Stimulated activated naive CD4-positive, alpha-beta T cell treated with Interleukin-2 at 50 U/mL for 16 hours (primary cell): ENCODE data around the gene PPWD1.
A peak's percentile ranks its signal among the peaks of the same experiment; 100 is the strongest.

Source experiments
- DNase-seq: peaks from one replicate; lab custom pipeline; 2025; lab: John Stamatoyannopoulos, UW

The PPWD1 gene

GRCh38 chr5:65624025-65624570 lies 61.0 kb downstream of the PPWD1 start, which contains the start of gene TRIM23:
TSS of gene TRIM23 (minus strand) at chr5:65624333. CDS start at chr5:65624274, 59 bp downstream.
- peak; percentile 90 for DNase-seq

- DNase-seq, result peak; percentile 85
These were observed 61.8 kb downstream of the PPWD1 start, which contains the start of the genes SHLD3 and TRAPPC13 for GRCh38 chr5:65624571-65625555. TSS of gene SHLD3 (plus strand) at chr5:65625027. CDS start at chr5:65629588, 4,561 bp downstream. TSS of gene TRAPPC13 (plus strand) at chr5:65625027. CDS start at chr5:65625061, 34 bp downstream.

- DNase-seq, result no peak
These were observed 62.6 kb downstream of the PPWD1 start for GRCh38 chr5:65625743-65626142.

- DNase-seq, result no peak
These were observed 67.9 kb downstream of the PPWD1 start for GRCh38 chr5:65630981-65631380.
